ENCODE results near the gene FHL3. TPM values are rescaled to one million over a fixed set of nuclear protein-coding genes. Genes with fewer than 3 reads are reported as not detected.

Gene FHL3
- total and polyA plus RNA-seq, 2 of the 8 experiments (the other 6 are each of a cell fraction or from before 2014, with no cell fraction given) = 14.3 to 35.6 TPM

DNA sequence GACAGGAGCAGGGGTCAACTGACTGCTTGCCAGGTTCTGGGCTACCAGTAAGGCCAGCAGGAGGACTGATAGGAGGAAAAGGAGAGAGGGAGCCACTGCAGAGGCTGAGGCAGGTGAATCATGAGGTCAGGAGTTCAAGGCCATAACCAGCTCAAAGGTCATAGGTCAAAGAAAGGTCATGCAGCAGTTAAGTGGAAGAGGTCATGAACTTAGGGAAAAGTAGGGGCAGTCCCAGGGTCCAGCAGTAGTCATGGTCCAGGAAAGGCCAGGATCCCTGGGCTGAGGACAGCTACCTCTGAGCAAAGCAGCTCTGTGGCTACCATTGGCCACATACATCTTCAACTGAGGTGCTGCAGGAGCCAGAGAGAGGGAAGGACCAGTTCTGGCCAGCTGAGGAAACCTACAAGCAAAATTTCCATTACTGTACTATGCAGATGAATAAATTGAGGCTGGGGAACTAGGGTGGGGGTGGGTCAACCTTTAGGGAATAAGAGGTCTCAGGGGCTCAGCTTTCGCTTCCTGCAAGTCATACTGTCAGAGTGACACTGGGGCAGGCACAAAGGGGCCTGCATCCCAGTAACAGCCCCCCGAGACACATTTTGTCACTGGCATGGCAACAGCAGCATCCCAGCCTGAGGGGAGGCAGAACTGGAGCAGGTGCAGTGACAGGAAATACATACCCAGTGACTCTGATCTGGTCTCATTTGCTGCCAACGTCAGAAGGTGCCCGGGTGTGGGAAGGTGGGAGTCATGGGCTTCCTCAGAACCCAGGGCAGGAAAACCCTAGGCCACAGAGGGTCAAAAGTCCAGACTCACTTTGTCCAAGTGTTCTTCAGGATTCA is 53.3 kb downstream of the FHL3 start:
- Histone ChIP-seq H3K56ac (replicated peaks; ENCODE audit: insufficient read length, low read depth, low read length) (no peak overlapping the region), H3K14ac (ENCODE audit: insufficient read length) (no peak overlapping the region), H3K79me2 (ENCODE audit: control insufficient read depth in 1 of 2, insufficient read depth in 2 of 2, low read length in 2 of 2) (no peaks in the 10 kb centered on the region), H4K8ac (ENCODE audit: extremely low read depth, insufficient read depth, low read length) (no peak overlapping the region; the same call in 1 of the 2 replicates), H3K9ac (replicated peaks in 1 of 4; ENCODE audit: extremely low read depth in 1 of 4, low read depth in 3 of 4, low read length in 3 of 4) (no peak overlapping the region), H3K27ac (ENCODE audit: low read depth, low read length) (no peak overlapping the region), H3K4ac (replicated peaks; ENCODE audit: insufficient read length, low read depth, low read length) (no peak overlapping the region), H4K20me1 (replicated peaks in 1 of 2; ENCODE audit: control insufficient read depth in 1 of 2, insufficient read depth in 2 of 2, low read length in 2 of 2) (no peaks in the 10 kb centered on the region), H3K18ac (ENCODE audit: extremely low read depth, low read length) (no peak overlapping the region), H3K23ac (ENCODE audit: insufficient read length) (no peak overlapping the region), H4K5ac (ENCODE audit: insufficient read length, low read depth, low read length) (no peak overlapping the region), H2AK5ac (ENCODE audit: low read depth, low read length) (no peak overlapping the region), H4K91ac (replicated peaks; ENCODE audit: insufficient read length, low read length) (no peak overlapping the region), H3K4me3 (ENCODE audit: extremely low read depth in 1 of 4, insufficient read depth in 2 of 4, low read depth in 3 of 4, low read length in 4 of 4) (no peak overlapping the region), H3K4me2 (ENCODE audit: insufficient read depth in 1 of 2, low read depth in 2 of 2, low read length in 2 of 2) (no peak overlapping the region), H2BK12ac (ENCODE audit: low read depth, low read length) (no peak overlapping the region), H2BK15ac (ENCODE audit: low read length) (no peak overlapping the region), H2BK120ac (replicated peaks; ENCODE audit: low read depth, low read length) (no peak overlapping the region), H2BK5ac (ENCODE audit: low read depth, low read length) (no peak overlapping the region), H3K4me1 (replicated peaks in 1 of 4; ENCODE audit: control insufficient read depth in 3 of 4, insufficient read depth in 4 of 4, low read length in 3 of 4) (no peaks in the 10 kb centered on the region; a peak in 1 of 7 replicates), H3K27me3 (replicated peaks in 1 of 4; ENCODE audit: control insufficient read depth in 3 of 4, extremely low read depth in 1 of 4, insufficient read depth in 3 of 4, low read length in 3 of 4) (no peaks in the 10 kb centered on the region), H3K9me3 (ENCODE audit: insufficient read depth in 2 of 2, low read depth in 1 of 2, low read length in 1 of 2) (no peaks in the 10 kb centered on the region), H2AFZ (ENCODE audit: low read length) (no peak overlapping the region), H3K36me3 (ENCODE audit: control insufficient read depth in 2 of 4, insufficient read depth in 4 of 4, low read length in 3 of 4) (peaks cover 0 to 4% (median 1%) of the 10 kb centered on the region in 4 experiments; a peak in 3 of 8 replicates), H2BK20ac (ENCODE audit: low read length) (no peak overlapping the region), H3K79me1 (ENCODE audit: low read depth, low read length) (no peaks in the 10 kb centered on the region), H3K23me2 (ENCODE audit: low read depth, low read length) (no peaks in the 10 kb centered on the region; the same call in 1 of the 2 replicates)
- CTCF ChIA-PET (ENCODE audit: partially characterized antibody) = interaction anchor here (0.6 to 6.0 kb wide), 2 partner anchors 10 to 14 kb away, joined by 3 to 47 read pairs; no protein-coding TSS in a partner anchor
- POLR2A ChIA-PET (ENCODE audit: partially characterized antibody) = interaction anchor here (1.1 to 4.8 kb wide), 4 partner anchors 13 to 31 kb away, joined by 3 to 19 read pairs (median 4); no protein-coding TSS in a partner anchor
- WGBS, 2 experiments (ENCODE audit: extremely low coverage in 1 of 2, insufficient coverage in 1 of 2, insufficient read length in 1 of 2, insufficient replicate concordance in 2 of 2, low coverage in 1 of 2, low lambda C conversion rate in 2 of 2, missing lambda C conversion rate in 1 of 2) = 90% methylated on average over 3 of the region's 4 CpGs; no CpG with 5 or more reads in 1 of the 2 experiments
- DNase-seq (ENCODE audit: low read depth in 1 of 2, low spot score in 2 of 2) = no peak
- FAIRE-seq = no peak
